ENCODE measurements around the gene PIN1. TPM values are rescaled to one million over a fixed set of nuclear protein-coding genes. Genes with fewer than 3 reads are reported as not detected.

PIN1 gene
- total RNA-seq, 2 donors from 2014 or later, result 22.7 to 27.0 TPM

GRCh38 chr19:9872618-9873242 lies 37.6 kb downstream of the PIN1 start:
- DNase-seq (no peak), ATAC-seq (no peak)
- Histone ChIP-seq H3K4me1 (no peaks in the 10 kb centered on the region), H3K36me3 (replicated peaks in 1 of 2; ENCODE audit: insufficient read depth in 1 of 2, low read depth in 2 of 2) (no peaks in the 10 kb centered on the region), H3K9me3 (no peaks in the 10 kb centered on the region), H3K27ac (no peak overlapping the region), H3K27me3 (no peaks in the 10 kb centered on the region), H3K4me3 (no peak overlapping the region)
- intact Hi-C loops (cut with DNase I), result no loop called here
- 87% methylated on average over 8 of the region's 8 CpGs for WGBS, 2 donors
- TF ChIP-seq POLR2A (IDR thresholded peaks at IDR 0.05), result no peak
- no peak for TF ChIP-seq CTCF (IDR thresholded peaks at IDR 0.05)

GRCh38 chr19:9875031-9875627 lies 40.0 kb downstream of the PIN1 start:
- DNase-seq (no peak), ATAC-seq (no peak)
- H3K27ac ChIP-seq, result no peak overlapping the region
- H3K27me3 ChIP-seq, result no peaks in the 10 kb centered on the region
- WGBS, 2 donors, result 64 to 74% methylated on average over 13 of the region's 13 CpGs
- TF ChIP-seq POLR2A (IDR thresholded peaks at IDR 0.05), result no peak
- no peak for TF ChIP-seq CTCF (IDR thresholded peaks at IDR 0.05)
- H3K9me3 ChIP-seq, result no peaks in the 10 kb centered on the region
- H3K4me1 ChIP-seq, result no peaks in the 10 kb centered on the region
- intact Hi-C loops (cut with DNase I), result no loop called here
- H3K4me3 ChIP-seq, result no peak overlapping the region
- no peaks in the 10 kb centered on the region for H3K36me3 ChIP-seq (replicated peaks in 1 of 2; ENCODE audit: insufficient read depth in 1 of 2, low read depth in 2 of 2)

- Histone ChIP-seq H3K27me3 (no peaks in the 10 kb centered on the region), H3K9me3 (no peaks in the 10 kb centered on the region), H3K4me1 (no peaks in the 10 kb centered on the region), H3K4me3 (no peak overlapping the region), H3K27ac (no peak overlapping the region), H3K36me3 (replicated peaks in 1 of 2; ENCODE audit: insufficient read depth in 1 of 2, low read depth in 2 of 2) (no peaks in the 10 kb centered on the region)
- DNase-seq, result no peak
- no peak for ATAC-seq
- 63 to 71% methylated on average over 5 of the region's 5 CpGs for WGBS, 2 donors
- intact Hi-C loops (cut with DNase I), result no loop called here
- TF ChIP-seq CTCF (IDR thresholded peaks at IDR 0.05), result no peak
Observed at GRCh38 chr19:9875796-9876195, 40.7 kb downstream of the PIN1 start.

- Histone ChIP-seq H3K4me1 (no peaks in the 10 kb centered on the region), H3K27ac (no peak overlapping the region), H3K4me3 (no peak overlapping the region), H3K27me3 (no peaks in the 10 kb centered on the region), H3K9me3 (no peaks in the 10 kb centered on the region), H3K36me3 (replicated peaks in 1 of 2; ENCODE audit: insufficient read depth in 1 of 2, low read depth in 2 of 2) (no peaks in the 10 kb centered on the region)
- ATAC-seq (no peak), DNase-seq (no peak)
- TF ChIP-seq CTCF (IDR thresholded peaks at IDR 0.05) (no peak), POLR2A (IDR thresholded peaks at IDR 0.05) (no peak)
- 91 to 97% methylated on average over 10 of the region's 10 CpGs for WGBS, 2 donors
- intact Hi-C loops (cut with DNase I), result no loop called here
Observed at GRCh38 chr19:9877780-9878510, 42.8 kb downstream of the PIN1 start.
